Activated T-cell treated with anti-CD3 and anti-CD28 coated beads, Interleukin-2, amount 50 U/mL, for 48 hours (primary cell): ENCODE data around the gene WARS2.
"Not testable (repeated sequence)": the region's sequence is repeated elsewhere in the genome, so short reads cannot be mapped to it uniquely, and the experiment has no call there.

Experiments
- DNase-seq, 2 experiments: peaks; one replicate each; pipeline ENCODE4 v3.0.0-alpha.2; 2020

WARS2 gene

DNA sequence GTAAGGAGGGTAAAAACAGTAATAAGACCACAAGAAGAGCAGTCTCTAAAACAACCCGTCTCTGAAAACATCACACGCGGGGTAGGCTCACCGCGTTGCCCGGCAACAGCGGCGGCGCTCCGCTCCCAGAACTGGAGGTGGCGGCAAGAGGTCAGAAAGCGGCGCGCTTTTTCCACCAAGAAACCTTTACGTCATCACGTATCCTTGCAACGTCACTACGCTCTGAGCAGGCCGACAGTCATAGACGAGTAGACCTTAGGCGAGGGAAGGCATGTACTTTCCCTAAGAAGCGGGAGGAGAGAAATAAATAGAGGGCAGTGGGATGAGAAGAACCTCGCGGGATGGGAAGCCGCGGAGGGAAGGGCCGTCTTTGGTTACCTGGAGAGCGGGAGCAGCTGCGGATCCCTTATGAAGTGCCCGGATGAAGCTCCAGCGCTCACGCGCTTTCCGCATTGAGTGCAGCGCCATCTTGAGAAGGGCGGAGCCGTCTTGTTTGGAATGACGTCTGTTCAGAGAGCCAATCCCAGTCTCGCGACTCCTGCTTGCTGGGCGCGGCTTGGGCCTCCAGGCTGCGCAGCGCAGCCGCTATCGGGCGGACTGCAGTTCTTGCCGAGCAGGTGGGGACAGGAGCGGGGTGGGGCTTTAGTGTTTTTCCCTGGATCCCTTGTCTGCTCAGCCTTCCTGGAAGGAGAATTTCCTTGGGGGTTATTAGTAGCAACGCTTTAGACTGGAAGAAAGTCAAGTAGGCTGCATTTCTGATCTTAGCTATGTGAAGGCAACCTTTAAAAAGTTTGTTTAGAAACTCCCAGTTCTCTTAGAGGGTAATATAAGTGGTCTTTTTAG is at the start of gene WARS2:
Gene WARS2 (minus strand): TSS at position 477 of the 843 bp plus-strand sequence. CDS start 9 bp downstream, at position 468.
- DNase-seq, result peak; percentile 92

DNA sequence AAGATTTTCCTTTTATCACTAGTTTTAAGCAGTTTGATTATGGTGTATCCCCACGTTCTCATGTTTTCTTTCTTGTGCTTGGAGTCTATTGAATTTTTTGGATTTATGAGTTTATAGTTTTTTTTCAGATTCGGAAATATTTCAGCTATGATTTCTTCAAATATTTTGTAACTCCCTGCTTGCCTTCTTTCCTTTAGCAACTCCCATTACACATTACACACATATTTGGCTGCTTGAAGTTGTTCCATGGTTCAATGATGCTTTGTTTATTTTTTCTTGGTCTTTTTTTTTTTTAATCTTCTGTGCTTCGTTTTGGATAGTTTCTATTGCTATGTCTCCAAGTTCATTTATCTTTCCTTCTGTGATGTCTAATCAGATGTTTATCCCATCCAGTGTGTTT is 48.5 kb upstream of the WARS2 start:
- no peak for DNase-seq

DNA sequence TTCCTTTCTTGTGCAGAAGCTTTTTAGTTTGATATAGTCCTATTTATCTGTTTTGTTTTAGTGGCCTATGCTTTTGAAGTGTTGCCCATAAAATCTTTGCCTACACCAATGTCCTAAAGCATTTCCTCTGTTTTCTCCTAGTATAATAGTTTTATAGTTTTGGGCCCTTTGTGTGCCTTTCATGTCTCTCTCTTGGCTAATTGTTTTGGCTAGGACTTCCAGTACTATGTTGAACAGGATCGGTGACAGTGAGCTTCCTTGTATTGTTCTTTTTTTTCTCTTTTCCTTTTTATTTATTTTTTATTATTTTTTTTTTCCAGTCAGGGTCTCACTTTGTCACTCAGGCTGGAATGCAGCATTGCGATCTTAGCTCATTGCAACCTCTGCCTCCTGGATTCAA is 47.0 kb upstream of the WARS2 start:
- no peak for DNase-seq

DNA sequence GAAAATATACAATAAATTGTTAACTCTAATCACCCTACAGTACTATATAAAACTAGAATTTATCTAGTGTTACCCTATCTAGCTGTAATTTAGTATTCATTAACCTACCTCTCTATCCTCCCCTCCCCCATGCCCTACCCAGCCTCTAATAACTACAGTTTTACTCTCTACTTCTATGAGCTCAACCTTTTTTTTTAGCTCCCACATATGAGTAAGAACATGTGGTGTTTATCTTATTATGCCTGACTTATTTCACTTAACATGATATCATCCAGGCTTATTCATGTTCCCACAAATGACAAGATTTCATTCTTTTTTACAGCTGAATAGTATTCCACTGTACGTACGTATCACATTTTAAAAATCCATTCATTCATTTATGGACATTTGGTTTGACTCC is 46.0 kb upstream of the WARS2 start:
- DNase-seq, result no peak

DNA sequence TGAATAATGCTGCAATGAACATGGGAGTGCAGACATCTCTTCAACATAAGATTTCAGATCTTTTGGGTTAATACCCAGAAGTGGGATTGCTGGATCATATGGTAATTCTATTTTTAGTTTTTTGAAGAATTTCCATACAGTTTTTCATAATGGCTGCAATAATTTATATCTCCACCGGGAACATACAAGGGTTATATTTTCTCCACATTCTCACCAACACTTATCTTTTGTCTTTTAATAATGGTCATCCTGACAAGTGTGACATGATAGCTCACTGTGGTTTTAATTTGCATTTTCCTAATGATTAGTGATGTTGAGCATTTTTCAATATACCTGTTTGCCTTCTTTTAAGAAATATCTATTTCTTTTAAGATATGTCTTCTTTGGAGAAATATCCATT is 44.5 kb upstream of the WARS2 start:
- DNase-seq, result no peak

DNA sequence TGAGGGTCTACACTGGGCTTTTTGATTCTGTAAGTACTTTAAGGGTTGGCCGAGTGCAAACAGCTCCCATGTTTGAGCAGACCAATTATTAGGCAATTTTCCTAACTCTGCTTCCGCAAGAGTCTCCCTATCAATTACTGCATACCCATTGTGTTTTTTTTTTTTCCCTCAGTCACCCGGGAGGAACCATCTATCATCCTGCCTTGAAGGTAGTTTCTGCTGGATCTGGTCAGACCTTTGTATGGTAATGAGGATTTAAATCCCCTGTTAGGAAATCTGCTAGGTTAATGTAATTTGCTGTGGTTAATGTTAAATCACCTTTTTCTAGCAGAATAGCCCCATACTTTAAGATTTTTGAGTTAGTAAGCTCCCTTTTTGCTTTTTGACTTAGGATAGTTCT is 40.8 kb upstream of the WARS2 start:
- DNase-seq, result no peak

DNA sequence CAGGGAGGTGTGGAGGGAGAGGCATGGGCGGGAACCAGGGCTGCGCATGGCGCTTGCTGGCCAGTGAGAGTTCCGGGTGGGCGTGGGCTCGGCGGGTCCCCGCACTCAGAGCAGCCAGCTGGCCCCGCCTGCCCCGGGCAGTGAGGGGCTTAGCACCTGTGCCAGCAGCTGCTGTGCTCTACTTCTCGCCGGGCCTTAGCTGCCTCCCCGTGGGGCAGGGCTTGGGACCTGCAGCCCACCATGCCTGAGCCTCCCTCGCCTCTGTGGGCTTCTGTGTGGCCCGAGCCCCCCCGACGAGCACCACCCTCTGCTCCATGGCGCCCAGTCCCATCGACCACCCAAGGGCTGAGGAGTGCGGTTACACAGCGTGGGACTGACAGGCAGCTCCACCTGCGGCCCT is 38.6 kb upstream of the WARS2 start:
- DNase-seq, result no peak

DNA sequence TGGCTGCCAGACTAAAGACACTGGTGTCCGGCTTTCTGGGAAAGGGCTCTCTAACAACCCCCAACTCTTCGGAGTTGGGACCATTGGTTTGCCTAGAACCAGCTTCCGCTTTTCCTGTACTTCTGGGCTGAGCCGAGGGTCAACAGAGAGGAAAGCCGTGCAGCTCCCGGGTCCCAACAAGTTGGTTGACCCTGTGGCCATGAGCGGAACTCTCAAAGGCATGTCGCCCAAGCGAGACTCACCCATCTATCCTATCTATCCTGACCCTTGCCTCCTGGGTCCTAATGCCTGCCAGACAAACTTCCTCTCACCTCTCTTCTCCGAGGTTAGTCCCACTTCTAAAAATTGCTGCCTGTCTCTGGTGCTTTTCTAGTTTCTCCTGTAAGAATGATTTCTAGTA is 32.5 kb upstream of the WARS2 start:
- DNase-seq, result not testable (repeated sequence)

DNA sequence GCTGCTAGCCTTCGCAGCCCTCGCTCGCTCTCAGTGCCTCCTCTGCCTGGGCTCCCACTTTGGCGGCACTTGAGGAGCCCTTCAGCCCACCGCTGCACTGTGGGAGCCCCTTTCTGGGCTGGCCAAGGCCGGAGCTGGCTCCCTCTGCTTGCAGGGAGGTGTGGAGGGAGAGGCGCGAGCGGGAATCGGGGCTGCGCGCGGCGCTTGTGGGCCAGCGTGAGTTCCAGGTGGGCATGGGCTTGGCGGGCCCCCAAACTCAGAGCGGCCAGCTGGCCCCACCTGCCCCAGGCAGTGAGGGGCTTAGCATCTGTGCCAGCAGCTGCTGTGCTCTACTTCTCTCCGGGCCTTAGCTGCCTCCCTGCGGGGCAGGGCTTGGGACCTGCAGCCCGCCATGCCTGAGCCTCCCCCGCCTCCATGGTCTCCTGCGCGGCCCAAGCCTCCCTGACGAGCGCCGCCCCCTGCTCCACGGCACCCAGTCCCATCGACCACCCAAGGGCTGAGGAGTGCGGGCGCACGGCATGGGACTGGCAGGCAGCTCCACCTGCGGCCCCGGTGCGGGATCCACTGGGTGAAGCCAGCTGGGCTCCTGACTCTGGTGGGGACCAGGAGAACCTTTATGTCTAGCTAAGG is 31.0 kb upstream of the WARS2 start:
- not testable (repeated sequence) for DNase-seq

DNA sequence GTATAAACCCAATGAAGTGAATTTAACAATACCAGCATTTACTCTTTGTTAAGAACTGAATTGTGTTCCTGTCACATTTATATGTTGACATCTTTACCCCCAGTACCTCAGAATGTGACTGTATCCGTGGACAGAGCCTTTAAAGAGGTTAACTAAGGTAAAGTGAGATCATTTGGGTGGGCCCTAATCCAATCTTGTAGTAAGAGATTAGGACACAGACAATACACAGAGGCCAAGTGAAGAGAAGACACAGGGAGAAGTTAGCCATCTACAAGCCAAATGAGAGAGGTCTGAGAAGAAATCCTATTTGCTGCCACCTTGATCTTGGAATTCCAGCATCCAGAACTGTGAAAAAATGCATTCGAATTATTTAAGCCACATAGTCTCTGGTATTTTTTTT is 22.9 kb upstream of the WARS2 start:
- no peak for DNase-seq

DNA sequence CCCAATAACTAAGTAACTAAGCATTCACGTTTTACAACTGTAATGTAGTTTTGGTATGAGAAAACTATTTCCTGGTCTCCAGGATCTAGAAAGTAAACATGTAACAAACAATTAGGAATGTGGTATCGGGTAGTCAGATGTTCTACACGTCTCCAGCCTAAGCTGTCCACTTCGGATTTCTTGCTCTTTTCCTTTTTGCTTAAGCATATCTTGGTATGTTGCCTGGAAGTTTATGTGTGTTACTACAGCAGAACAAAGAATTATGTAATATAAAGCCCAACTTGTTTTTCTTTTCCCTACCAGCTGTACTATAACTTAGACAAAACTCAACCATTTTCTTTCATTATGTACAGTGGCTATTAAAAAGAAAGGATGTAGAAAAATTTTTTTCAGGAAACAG is 20.4 kb upstream of the WARS2 start:
- no peak for DNase-seq

DNA sequence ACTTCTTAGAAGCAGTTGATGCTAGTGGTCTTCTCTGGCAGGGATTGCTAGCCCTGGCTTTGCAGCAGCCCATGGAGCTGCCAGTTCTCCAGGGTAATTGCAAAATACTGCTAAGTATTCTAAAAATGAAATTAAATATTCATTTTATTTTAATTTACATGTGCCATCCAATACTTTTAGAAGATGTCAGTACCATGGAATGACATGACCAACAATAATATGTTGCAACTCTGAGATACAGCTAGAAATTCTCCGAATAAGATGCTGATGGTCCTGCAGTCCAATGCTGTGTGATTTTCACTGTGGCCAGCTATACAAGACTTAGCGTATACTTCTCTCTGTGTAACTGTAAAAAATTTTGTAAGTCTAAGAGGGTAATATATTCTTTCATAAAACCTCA is 20.0 kb upstream of the WARS2 start:
- no peak for DNase-seq

DNA sequence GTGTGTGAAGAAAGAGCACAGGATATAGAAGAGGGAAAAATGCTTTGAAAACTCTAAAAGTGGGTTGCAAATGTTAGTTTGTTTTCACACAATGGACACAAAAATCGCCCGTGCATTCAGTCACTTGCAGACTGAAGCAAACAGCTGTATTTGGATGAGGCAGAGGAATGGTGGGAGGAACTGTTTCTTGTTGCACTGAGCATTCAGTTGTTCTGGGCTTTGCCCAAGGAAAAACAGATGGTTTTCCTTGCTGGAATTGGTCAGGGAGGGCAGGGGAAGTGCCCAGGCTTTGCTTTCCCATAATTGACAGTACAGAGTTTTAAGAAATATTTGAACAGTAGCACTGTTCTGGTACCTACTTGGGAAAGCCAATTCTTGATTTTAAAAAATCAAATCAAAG is 19.5 kb upstream of the WARS2 start:
- DNase-seq, result no peak

DNA sequence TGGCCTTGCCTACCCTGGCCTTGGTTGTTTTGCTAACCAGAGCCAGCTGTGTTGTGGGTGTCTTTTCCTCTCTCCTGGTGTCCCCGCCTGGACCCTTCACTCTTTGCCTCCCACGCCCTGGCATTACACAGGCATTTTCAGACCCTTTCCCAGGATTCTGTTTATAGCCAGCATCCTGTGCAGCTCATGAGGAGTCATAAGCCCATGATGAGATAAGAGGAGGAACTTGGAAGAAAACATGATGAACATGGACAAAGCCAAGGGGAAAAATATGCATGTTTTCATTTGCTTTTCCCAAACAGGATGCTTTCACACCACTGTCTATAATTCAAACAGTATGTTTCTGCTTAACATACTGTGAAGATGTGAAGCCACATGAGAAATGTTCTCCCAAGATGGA is 18.7 kb upstream of the WARS2 start:
- no peak for DNase-seq

DNA sequence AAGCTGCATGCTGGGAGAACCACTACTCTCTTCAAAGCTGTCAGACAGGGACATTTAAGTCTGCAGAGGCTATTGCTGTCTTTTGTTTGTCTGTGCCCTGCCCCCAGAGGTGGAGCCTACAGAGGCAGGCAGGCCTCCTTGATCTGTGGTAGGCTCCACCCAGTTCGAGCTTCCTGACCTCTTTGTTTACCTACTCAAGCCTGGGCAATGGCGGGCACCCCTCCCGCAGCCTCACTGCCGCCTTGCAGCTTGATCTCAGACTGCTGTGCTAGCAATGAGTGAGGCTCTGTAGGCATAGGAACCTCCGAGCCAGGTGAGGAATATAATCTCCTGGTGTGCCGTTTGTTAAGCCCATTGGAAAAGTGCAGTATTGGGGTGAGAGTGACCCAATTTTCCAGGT is 16.3 kb upstream of the WARS2 start:
- DNase-seq, result not testable (repeated sequence)

DNA sequence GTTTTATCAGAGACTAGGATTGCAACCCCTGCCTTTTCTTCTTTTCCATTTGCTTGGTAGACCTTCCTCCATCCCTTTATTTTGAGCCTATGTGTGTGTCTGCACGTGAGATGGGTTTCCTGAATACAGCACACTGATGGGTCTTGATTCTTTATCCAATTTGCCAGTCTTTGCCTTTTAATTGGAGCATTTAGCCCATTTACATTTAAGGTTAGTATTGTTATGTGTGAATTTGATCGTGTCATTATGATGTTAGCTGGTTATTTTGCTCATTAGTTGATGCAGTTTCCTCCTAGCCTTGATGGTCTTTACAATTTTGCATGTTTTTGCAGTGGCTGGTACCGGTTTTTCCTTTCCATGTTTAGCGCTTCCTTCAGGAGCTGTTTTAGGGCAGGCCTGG is 14.6 kb upstream of the WARS2 start:
- DNase-seq, result not testable (repeated sequence)

DNA sequence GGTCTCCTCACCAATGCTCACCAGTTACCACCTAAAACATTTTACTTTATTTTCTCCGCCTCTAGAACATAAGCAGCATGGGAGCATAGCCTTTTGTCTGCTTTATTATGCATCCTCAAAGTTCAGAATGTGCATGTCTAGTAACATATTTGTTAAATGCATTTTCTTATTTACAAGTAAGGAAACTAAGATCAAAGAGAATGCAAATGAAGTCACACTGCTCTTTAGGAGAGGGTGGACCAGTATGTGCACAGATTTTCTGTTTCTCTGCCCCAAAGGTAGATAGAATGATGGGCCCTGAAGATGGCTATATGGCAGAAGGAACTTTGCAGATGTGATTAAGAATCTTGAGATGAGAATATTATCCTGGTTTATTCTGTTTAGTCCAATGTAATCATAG is 9.7 kb upstream of the WARS2 start:
- DNase-seq, result no peak

DNA sequence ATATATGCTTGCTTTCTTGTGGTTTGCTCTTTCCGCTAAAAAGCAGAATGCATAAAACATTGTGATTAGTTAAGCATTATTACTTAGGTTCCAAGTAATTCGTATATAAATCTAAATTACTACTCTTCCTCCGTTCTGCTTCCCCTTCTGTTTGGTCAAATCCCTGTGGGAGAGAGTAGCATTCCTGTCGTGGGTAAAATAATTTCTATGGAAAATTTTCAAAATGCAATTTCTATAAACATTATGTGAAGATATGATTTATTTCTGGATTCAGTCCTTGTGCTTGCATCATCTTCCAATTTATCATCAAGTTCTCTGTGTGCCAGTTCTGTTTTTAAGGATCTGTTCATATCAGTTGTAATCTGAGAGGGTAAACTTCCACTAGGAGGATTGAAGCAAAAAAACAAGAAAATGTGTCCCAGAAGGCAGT is 7.2 kb upstream of the WARS2 start:
- DNase-seq, result no peak

DNA sequence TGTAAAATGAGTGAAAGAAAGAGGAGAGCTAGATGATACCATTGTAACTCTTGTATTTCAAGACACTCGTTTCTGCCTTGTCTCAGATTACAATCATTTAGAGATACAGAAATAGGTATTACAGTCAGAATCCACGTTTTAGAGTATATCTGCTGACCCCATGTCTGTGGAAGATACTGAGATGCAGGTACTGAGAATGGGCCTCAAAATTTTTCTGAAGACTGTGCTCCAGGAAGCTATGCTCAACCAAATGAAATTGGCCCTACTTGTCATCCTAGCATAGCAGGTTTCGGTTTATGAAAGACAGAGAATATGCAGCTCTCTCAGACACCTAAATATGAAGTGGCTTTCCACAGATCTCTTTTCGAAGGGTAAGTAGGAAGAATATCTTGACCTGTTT is 6.0 kb upstream of the WARS2 start:
- DNase-seq, result no peak

DNA sequence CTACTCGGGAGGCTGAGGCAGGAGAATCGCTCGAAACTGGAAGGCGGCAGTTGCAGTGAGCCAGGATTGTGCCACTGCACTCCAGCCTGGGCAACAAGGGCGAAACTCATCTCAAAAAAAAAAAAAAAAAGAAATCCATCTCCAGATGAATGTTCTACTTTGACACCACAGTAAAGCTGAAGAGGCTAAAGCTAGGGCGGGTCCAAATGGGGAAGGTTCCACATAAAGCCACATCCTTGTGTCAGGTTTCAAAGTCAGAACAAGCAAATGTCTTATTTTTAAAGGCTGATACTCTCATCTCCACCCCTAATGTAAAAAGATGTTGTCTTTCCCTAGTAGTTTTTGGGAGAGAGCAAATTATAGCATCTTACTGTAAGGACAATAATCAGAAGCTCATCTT is 4.4 kb upstream of the WARS2 start:
- no peak for DNase-seq

DNA sequence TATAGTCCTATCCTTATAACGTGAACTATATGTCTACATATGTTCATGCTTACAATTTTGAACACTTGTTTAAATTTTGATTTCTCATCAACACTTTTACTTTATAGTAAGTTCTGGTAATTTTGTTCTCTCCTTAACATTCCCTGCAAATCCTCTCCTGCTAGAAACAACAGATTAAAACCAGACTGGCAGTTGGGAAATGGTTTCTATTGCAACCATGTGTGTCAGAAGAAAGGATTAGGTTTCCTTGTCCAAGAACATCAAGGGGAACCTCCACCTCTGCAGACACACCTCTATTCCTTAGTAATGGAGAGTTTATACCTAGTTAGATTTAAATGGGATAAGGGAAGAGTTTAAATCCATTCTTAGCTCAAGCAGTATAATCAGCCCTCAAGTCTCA is 3.3 kb upstream of the WARS2 start:
- no peak for DNase-seq

DNA sequence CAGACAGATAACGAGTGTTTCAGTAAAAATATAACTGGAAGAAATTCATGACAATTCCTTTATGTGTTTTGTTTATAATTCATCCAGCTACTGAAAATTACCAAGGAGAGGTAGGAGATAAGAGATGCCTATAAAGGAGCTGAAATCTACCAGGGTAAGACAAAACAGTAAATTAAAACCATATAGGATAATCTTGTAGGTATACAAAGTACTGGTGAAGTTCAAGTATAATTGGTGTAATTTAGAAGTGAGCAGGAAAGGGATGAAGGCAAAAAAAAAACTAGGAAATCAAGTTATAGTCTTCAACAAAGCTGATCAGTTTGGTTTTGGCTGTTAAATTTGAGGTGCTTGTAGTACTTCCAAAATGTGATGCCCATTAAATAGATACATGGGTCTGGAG is 1.2 kb upstream of the WARS2 start:
- DNase-seq, result no peak

DNA sequence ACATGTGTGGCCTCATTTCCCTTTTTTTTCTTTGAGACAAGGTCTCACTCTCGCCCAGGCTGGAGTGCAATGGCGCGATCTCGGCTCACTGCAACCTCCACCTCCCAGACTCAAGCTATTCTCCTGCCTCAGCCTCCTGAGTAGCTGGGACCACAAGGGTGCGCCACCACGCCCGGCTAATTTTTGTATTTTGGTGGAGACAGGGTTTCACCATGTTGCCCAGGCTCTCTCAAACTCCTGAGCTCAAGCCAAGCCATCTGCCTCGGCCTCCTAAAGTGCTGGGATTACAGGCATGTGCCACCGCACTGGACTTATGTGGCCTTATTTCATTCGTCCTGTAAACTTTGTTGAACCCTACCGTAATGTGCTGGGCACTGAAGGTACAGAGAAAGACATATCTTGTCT is 569 bp upstream of the WARS2 start:
- peak; percentile 67 to 72 for DNase-seq

DNA sequence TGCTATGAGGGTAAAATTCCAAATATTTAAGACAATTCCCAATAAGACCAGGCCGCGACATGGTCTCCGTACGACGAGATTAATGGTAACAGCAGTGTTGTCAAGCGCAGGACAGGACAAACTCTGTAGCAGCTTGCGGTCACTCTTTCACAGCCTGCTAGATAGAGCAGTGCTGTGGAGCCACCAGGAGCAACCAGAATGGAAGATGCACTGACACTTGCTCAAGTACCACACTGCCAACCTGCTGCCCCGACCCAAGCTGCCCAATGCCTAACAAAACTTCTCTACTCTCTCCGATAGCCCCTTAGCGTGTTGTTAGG is 636 bp downstream of the WARS2 start:
- DNase-seq, result no peak

DNA sequence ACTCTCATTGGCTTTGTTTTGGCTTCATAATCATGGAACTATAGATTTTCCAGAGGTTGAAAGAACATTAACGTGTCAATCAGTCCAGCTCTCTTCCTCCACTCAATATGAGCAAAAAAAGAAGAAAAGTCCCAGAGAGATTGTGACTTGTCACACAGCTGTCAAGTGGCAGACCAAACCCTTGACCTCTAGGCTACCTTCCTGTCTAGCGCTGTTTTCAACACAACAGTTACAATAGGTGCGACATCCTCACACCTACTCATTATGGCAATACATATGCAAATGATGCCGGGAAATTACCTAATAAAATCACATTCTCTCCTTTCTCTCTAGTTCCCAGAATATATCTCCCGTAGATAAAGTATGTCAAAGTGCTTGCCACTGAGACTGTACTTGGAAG is 1.1 kb downstream of the WARS2 start:
- peak in 1 of 2 experiments; percentile 23 for DNase-seq
